ENCODE measurements around the gene COL5A1.

DNA sequence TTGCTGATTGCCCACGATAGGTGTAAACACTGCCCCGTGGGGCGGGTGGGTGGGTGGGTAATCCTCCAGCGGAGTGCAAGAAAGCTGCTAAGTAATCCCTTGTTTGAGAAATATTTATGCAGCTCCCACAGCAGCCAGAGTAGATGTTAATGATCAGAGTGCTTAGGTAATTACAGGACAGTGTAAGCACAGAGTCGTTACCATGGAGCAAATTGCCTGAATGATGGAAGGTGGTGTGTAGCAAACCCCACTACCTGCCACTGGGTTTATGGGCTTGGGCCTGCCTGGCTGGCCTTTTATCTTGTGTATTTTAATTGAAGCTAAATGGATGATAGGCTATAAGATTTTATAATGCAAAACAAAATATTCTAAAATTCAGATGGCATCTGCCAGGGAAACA, 110.0 kb downstream of the COL5A1 start:
- no peak for TF ChIP-seq POLR2A (IDR thresholded peaks at IDR 0.05)
- TF ChIP-seq, protein P1, sequence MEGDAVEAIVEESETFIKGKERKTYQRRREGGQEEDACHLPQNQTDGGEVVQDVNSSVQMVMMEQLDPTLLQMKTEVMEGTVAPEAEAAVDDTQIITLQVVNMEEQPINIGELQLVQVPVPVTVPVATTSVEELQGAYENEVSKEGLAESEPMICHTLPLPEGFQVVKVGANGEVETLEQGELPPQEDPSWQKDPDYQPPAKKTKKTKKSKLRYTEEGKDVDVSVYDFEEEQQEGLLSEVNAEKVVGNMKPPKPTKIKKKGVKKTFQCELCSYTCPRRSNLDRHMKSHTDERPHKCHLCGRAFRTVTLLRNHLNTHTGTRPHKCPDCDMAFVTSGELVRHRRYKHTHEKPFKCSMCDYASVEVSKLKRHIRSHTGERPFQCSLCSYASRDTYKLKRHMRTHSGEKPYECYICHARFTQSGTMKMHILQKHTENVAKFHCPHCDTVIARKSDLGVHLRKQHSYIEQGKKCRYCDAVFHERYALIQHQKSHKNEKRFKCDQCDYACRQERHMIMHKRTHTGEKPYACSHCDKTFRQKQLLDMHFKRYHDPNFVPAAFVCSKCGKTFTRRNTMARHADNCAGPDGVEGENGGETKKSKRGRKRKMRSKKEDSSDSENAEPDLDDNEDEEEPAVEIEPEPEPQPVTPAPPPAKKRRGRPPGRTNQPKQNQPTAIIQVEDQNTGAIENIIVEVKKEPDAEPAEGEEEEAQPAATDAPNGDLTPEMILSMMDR (IDR thresholded peaks at IDR 0.05): no peak
